Activated CD4-positive, alpha-beta T cell treated with anti-CD3 and anti-CD28 coated beads for 48 hours (primary cell): ENCODE results near the gene ASTN2.
"Not testable (repeated sequence)": the region's sequence is repeated elsewhere in the genome, so short reads cannot be mapped to it uniquely, and the experiment has no call there.

Experiments
- DNase-seq: peaks from one replicate; pipeline ENCODE4 v3.0.0-alpha.2; 2020

ASTN2 gene

DNA sequence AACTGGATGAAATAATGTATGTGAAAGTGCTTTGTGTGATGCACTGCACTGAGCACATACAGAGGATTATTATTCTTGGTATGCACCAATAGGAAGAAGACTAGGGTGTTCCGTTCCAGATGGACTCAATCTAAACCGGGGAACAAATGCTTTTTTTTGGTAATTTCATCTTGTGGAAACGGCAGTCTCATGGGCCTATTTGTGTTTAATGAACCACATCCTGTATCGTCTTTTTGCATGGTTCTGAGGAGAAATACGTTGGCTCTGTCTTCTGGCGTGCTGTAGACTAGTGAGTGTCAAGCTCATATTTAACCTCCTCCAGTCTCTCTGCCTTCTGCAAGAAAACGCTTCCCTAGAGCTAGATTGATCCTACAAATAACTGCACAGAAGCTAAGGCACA, 697.7 kb downstream of the ASTN2 start:
- no peak for DNase-seq

DNA sequence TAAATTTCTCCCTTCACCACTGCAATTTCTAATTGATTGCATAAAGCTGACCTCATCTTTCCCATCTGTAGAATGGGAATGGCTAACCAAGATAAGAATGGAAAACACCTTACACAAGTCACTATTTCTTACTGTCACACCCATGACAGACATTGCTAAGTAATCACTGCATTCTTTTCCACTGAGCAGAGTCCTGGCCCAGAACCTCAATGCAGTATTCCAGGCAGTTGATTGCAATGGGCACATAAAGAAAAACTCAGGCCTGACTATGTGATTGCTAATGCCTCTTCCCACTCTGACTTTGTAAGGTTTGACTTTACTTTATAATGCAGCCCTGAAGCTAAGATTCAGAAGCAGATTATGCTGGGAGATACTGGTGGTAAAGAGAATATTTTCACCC, 698.4 kb downstream of the ASTN2 start:
- no peak for DNase-seq

DNA sequence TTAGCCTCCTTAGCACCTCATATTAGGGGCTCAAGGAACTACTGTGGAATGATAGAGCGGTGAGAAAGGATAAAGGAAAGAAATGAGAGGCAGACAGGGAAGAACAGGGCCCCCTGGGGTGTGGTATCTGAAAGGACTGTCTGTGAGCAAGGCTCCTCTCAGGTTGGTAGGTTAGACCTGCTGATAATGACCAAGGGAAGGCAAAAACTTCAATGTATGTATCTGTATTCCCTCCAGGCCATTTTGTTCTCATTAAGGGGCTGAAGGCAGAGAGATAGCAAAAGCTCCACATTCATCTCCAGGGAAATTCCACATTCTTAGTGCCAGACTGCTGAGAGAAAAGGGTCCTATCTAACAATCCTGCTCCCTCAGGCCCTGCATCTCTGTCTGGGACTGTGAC, 699.1 kb downstream of the ASTN2 start:
- DNase-seq, result no peak

DNA sequence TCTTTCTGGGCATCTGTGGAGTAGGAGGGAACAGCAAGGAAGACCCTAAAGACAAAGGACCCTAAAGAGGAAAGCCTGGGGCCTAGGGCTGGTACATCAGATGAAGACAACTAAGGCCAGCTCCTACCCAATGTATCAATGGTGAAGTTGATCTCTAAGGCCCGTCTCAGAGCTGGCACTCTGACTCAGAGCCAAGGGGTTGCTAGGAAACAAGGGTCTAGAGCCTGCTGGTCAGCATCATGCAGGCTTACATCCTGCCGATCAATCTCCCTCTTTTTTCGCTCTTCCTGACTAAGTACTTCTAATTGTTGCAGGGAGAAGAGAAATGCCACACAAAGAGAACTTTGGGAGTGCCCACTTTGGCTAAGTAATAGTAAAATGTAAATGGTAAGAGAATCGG, 701.6 kb downstream of the ASTN2 start:
- DNase-seq, result no peak

DNA sequence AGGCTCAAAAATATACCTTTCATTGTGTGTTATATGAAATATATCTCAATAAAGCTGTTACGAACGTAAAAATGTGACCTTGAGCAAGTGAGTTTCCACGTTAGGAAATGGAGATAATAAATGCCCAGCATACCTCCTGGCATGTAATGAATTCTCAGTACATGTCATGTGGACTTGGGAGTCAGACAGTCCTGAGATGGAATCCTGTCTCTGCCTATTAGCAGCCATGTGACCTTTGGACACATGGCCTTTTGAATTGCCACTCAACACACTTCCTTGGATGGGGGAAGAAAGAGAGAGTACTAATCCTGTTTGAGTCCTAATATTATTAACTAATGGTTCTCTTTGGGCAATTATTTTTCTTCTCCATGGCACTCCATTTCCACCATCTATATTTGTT, 702.1 kb downstream of the ASTN2 start:
- no peak for DNase-seq

DNA sequence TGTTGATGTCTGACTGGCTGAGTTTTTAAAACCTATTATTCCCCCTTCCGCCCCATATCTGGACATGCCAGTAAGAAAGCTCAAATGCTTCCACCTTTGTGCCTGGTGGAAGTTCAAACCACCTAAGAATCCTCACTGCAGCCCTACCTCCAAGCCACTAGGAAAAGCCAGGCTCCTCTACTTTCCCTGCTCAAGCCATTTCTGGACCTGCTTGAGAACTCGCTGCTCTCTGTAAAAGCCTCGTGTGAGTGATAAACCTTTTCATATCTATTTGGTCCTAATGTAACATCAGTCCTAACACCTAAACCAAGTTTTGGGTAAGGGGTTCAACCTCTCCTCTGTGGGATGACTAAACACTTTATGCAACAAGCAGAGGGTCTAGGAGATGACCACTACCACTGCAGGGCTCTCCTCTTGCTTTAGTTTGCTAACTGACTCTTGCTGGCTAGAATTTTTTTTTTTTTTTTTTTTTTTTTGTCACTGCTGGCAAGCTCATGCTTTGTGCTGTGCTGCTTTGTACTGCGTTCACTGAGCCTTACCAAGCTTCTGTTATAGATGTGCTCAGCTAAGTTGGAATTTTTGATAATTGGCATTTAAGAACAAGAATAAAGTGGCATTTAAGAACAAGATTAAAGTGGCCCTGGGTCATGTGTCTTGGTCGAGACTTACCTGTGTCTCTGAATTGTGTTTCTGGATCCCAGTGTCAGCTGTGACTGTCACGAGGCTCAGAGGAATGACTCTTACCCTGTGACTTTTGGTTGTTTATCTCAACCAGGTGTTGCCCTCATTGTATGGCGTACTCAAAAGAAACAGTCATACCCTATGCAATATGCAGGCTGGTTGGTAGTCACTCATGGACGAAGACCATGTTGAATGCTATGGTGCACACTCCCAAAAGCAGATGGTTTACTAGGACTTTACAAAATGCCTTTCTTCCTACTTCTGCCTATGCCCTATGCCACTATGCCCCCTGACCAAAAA, 708.3 kb downstream of the ASTN2 start:
- no peak for DNase-seq

DNA sequence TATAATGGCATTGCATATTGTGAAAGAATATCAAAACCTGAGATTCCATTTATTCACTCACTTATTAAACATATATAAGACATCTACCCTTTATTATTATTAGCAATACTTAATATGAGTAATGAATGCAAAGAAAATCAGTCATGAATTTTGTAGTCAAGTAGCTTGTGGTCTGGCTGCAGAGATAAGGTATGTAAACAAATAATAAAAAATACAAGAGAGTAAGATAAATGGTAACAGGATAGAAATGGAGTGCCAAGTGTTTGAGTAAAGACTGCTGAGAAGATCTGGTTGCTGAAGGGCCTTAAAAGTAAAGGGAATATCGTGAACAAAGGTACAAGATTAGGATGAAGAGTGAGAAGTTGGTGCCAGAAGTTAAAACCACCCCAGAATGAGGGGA, 709.3 kb downstream of the ASTN2 start:
- no peak for DNase-seq

DNA sequence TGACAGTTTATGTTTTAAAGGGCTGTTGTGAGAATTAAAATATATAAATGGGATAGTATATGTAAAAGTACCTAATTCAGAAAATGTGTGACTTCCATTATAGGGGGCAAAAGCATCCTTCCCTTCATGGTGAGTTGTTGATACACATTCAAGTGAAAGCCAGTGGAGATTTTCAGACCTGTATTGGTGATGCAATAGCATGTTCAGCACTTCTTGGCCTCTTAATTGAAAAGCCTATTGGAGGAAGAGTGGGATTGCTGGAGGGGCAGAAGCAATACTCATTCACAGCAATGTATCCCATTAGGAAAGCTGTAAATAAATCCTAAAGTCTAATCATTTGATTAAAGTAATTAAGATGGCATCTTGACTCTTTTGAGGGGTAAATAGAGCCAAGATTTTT, 710.4 kb downstream of the ASTN2 start:
- no peak for DNase-seq

DNA sequence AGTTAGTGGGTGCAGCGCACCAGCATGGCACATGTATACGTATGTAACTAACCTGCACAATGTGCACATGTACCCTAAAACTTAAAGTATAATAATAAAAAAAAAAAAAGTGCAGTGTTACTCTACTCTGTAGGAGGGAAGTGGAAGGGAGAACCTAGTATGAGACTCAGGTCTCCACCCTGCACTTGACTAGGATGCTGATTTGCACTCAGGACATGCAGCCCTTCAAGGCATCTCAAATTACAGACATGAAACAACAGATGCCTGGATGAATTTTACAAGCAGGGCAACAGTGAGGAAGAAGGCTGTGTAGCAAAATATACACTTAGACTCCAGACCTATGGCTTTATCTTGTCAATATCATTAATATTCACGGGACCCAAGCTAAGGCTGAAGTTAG, 711.2 kb downstream of the ASTN2 start:
- no peak for DNase-seq

DNA sequence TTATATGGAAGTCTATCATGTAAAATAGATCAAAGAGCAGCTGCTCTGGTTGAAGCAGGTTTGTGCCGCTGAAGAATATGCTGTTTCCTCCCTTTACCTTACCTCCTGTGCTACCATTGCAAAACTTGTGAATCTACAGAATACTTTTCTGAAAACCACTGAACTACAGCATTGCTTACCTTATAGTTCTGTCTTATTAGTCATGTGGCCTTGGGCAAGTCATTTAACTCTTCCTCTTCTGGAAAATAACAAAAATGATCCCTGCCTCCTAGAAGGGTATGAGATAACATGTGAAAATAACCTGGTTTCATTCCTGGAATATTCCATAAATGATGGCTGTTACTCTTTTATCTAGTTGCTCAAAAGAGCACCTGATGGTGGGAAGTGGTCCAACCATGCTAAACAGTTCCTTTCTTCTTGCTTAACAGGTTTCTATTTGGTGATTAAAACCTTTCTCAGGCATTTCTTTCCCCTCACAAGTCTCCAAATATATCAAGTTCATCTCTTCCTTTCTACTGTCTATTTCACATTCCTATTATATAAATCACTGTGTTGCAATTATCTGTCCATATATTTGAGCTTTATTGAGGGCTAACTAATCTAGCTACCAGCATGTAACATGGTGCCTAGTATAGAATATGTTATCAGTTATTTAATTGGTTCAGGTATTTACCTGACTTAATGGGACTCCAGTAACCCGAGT, 712.8 kb downstream of the ASTN2 start:
- no peak for DNase-seq

DNA sequence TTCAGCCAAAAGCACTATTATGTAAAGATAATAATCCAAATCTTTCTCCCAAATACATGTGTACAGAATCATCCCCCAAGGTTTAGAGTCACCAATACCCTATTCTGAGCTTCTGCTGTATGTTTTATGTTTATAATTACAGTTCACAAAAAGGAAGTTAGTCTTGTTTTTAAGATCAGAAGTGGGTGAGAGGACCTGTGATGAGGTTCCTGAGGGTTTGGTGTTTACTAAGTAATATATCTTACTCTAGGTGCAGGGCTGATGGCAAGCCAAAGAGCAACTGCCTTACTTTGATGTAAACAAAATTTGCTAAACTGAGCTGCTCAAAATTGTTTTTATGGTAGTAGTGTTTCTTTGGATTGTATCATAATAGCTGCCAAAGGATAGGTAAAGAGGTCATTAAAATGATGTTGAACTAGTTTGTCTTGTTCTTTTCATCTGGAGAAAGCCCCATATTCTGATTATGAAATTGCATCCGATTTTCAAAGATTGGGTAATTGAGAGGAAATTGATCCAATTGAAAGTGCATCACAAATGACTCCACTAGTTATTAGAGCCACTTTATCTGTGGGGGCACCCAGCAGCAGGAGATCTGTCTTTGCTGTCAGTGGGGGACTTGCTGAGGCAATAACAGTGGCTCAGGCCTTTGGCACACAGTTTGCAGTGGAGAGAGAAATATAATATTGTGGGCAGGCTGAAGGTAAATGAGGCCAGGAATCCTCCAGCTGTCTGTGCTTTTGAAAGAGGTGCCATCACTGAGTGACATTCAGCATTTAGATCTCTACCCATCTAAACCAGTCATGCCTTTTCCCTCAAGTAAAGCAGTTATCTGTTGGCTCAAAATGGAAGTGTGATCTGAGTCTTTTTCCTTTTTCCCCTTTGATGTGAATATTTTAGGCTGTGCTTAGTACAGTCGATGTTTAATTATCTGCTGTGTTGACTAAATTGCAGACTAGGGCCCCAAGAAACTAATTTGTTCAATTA, 713.7 kb downstream of the ASTN2 start:
- no peak for DNase-seq

DNA sequence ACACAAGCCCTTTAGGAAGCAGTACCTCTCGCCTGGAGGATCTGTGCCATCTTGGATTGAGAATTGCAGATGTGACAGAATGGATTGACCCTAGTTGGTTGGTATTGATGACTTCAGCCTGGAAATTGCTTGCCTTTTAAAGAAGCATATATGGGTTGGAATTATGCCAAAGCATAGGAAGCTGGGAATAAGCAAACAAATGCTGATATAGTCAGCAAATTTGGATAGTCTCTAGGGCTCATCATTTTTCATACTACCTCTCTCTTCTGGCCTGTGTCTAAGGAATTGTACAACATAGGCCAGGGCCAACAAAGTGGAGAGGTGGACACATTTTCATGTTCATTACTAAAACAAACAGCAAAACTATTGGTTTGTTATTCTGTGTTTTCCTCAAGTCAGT, 714.6 kb downstream of the ASTN2 start:
- no peak for DNase-seq

DNA sequence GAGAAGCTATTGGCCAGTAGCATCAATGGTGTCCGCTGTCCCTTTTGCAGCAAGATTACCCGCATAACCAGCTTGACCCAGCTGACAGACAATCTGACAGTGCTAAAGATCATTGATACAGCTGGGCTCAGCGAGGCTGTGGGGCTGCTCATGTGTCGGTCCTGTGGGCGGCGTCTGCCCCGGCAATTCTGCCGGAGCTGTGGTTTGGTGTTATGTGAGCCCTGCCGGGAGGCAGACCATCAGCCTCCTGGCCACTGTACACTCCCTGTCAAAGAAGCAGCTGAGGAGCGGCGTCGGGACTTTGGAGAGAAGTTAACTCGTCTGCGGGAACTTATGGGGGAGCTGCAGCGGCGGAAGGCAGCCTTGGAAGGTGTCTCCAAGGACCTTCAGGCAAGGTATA, 717.0 kb downstream of the ASTN2 start:
- DNase-seq, result no peak

DNA sequence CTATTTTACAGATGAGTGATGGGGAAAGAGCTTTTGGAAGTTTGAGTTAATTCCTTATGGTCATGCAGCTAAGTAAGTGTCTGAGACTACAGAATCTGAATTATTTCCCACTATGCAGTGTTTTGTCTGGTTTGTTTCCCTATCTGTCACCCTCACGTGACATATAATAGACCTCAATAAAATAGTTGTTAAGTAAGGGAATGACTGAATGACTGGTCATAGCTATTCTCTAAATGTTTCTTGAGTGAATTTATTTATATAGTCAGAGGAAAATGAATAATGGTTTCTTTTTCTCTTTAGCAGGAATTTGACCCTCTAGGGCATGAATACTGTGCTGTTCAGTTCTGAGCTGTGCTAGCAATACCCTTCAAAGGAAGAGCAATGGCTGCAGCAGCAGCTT, 717.5 kb downstream of the ASTN2 start:
- DNase-seq, result no peak

DNA sequence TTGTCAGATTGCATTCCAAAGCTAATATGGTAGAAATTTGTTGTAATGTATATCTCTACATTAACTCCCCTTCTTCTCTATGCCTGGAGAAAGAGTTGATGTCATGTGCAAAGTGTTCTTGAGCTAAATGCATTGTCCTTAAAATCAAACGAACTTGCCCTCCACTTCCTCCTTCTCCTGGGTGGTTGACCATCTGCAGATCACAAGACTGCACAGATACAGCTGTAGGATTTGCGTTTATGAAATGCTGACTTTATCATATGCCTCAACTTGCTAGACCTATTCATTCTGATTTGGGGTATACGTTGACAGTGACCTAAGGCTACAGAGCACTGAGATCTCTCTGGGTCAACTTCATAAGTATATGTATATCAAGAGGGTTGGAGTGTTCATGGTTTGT, 719.4 kb downstream of the ASTN2 start:
- DNase-seq, result no peak

DNA sequence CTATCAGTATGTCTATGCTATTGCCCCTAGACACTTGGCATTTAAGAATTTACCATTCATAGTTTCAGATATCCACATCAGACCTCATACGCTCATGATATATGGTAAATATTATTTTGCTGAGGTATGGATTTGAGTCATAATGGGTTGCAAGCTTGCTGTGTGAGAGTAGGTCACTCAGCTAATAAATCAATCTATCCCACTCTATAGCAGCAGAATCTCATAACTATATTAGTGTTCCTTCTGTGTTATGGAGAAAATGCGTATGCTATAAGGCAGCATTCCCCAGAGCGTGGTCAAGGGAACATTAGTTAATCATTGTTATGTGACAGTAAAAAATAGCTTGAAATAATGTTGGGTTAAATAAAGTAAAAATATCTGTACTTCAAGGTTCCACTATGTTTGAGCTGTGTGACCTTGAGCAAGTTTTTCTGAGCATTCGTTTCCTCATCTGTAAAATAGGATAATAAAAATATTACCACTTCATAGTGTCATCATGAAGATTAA, 720.0 kb downstream of the ASTN2 start:
- no peak for DNase-seq

DNA sequence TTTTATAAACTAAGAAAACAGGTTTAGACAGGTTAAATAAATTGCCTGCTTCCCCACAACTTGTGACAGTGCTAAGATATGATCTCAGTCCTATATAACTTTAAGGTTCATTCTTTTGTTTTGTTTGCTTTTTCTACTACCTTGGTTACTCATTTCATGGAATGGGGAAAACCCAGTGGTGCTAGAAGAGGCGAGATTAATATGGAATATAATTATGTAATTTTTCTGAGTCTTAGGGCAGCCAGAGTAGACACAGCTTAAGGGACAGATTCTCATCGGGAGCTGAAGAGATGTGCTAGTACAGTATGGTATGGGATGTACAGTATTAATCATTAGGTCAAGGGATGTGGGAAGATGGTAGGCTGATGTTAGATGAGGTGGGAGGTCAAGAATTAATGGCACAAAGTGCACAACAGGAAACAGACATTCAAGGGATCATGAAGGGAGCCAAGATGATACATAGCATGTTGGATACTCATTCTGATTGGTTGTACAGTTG, 721.6 kb downstream of the ASTN2 start:
- no peak for DNase-seq

DNA sequence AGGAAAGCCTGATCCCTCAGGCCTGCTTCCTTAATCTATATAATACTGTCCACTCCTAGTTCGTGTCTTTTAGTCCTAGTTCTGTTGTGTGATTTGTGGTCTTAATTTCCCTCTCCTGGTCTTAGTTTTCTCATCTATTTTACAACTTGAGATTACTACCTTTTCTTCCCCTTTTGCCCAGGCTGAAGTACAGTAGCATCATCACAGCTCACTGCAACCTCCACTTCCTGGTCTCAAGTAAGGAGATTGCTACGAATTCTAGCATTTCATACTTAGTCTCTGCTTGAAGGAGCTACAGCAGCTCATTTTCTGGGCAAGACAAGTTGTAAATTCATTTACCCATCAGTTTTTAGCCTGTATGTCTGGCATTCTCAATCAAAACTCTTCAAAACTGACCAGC, 722.2 kb downstream of the ASTN2 start:
- no peak for DNase-seq

DNA sequence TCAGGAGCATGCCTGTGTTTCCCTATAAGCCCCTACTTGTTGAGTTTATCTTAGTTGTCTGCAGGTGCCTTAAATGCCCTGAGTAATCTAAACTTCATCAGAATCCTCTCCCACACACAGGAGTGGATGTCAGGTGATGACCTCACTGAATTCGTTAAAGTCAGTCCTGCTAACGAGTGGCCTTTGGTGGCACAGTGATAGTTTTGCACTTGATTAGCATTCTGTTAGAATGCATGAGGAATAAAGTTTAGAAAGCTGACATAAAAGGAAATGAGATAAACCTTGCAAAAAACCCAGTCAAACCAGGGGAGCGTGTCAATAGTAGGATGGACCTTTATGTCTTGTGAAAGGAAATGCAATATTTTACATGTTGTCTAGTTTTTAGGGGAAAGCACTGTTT, 723.2 kb downstream of the ASTN2 start:
- no peak for DNase-seq

DNA sequence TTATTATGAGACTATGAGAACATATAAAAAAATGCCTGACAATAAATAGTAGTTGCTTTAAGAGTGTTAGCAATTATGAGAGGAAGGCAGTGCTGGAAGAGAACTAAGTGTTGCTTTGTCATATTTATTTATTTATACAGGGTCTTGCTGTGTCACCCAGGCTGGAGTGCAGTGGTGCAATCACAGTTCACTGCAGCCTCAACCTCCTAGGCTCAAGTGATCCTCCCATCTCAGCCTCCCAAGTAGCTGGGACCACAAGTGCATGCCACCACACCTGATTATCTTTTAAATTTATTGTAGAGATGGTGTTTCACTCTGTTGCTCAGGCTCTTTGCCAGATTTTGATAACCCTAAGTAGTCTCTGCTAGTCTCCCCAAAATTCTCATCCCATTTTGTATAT, 724.1 kb downstream of the ASTN2 start:
- not testable (repeated sequence) for DNase-seq

DNA sequence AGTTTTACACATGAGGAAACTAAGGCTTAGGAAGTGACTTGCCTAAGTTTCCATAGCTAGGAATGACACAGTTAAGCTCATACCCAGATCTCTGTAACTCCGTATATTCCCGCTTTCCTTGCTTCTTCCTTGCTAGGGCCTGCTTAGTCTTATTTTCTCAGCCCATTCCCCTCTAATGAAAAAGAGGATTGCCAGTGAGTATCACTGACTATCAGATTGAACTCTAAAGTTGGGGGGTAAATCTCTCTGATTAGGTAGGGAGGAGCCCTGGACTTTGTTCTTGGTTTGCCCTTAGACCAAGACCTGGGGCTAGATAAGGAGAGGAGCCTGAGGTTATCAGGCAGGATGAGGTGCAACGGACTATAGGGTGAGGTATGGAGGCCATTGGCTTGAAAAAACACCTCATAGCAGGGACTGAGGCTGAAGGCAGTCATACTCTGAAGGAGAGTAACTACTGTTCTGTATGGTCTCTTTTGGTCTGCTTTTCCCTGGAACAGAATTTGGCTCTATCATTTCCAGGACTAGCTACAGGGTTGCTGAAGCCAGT, 725.3 kb downstream of the ASTN2 start:
- no peak for DNase-seq

DNA sequence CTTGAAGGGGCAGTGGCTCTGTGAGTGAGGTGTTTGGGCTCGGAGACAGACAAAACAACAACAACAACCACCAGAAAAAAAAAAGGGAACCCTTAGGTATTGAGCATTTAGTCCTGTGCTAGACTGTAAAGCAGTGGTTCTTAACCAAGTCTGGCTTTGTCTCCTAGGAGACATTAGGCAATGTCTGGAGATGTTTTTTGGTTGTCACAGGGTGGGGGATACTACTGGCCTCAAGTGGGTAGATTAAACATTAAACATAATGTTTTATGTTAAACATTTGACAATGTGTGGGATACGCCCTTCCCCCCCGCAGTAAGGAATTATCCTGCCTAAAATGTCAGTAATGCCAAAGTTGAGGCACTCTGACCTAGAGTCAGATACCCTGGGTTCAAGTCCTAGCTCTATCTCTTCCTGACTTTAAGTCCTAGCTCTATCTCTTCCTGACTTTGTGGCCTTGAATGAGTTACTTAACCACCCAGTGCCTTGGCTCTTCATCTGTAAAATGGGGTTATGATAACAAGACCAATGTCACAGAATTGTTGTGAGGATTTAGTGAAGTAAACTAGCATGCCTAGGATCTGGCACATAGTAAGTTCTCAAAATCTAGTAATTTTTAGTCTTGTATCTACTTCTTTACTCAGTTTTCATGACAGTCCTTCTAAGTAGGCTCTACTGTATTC, 725.9 kb downstream of the ASTN2 start:
- no peak for DNase-seq
